Liver (tissue), 9 donors: ENCODE data around the gene OGFOD1. TPM values are rescaled to one million over a fixed set of nuclear protein-coding genes. Genes with fewer than 3 reads are reported as not detected.

Experiments used
- DNase-seq: peaks from one replicate; pipeline ENCODE4 v3.0.0-alpha.2; 2017; ENCODE audit warnings: low spot score
- H3K27ac ChIP-seq, 2 donors: one replicate each; pipeline ENCODE4 v1.7.0; 2013; ENCODE audit warnings: inconsistent platforms in 2 of 2, low read length in 2 of 2, control low read depth in 1 of 2, low read depth in 1 of 2, mild to moderate bottlenecking in 1 of 2
- H3K27me3 ChIP-seq, 4 donors: one replicate each; pipeline versions ENCODE4 v1.6.1 to v1.7.0; 2013; ENCODE audit warnings: low read length in 3 of 4, inconsistent platforms in 1 of 4, mild to moderate bottlenecking in 1 of 4, moderate library complexity in 1 of 4; ENCODE audit not compliant: control insufficient read depth in 4 of 4, insufficient read depth in 4 of 4
- H3K36me3 ChIP-seq, 4 donors: one replicate each; pipeline versions ENCODE4 v1.6.1 to v1.7.0; 2013; ENCODE audit warnings: low read length in 3 of 4, mild to moderate bottlenecking in 3 of 4, low read depth in 1 of 4, moderate library complexity in 1 of 4; ENCODE audit not compliant: control insufficient read depth in 4 of 4, insufficient read depth in 3 of 4
- H3K4me1 ChIP-seq, 4 donors: one replicate each; pipeline versions ENCODE4 v1.6.1 to v1.7.0; 2013; ENCODE audit warnings: low read length in 3 of 4, mild to moderate bottlenecking in 3 of 4, moderate library complexity in 1 of 4; ENCODE audit not compliant: control insufficient read depth in 4 of 4, insufficient read depth in 4 of 4
- H3K4me3 ChIP-seq, 3 donors: one replicate each; pipeline versions ENCODE4 v1.6.1 to v1.7.0; 2013; ENCODE audit warnings: low read length in 3 of 3, control low read depth in 1 of 3, low read depth in 1 of 3, mild to moderate bottlenecking in 1 of 3
- H3K9ac ChIP-seq, 2 donors: one replicate each; pipeline ENCODE4 v1.7.0; 2013; ENCODE audit warnings: low read length in 2 of 2, mild to moderate bottlenecking in 2 of 2, moderate library complexity in 2 of 2, control low read depth in 1 of 2, low read depth in 1 of 2
- H3K9me3 ChIP-seq, 4 donors: one replicate each; pipeline versions ENCODE4 v1.6.1 to v1.7.0; 2013; ENCODE audit warnings: low read length in 3 of 4; ENCODE audit not compliant: control insufficient read depth in 4 of 4
- ATF3 ChIP-seq: IDR thresholded peaks from 2 replicates; pipeline ENCODE4 v1.6.1; 2016; ENCODE audit warnings: antibody characterized with exemption
- FOXA2 ChIP-seq: IDR thresholded peaks from 2 replicates; pipeline ENCODE4 v1.6.1; 2016; ENCODE audit warnings: antibody characterized with exemption
- GABPA ChIP-seq, 2 donors: IDR thresholded peaks in 1 of 2; conservative IDR thresholded peaks in 1 of 2; 2 replicates each; pipeline ENCODE4 v1.6.1; 2016; ENCODE audit warnings: antibody characterized with exemption in 2 of 2, mild to moderate bottlenecking in 1 of 2, moderate library complexity in 1 of 2
- HNF4A ChIP-seq, 2 donors: conservative IDR thresholded peaks; 2 replicates each; pipeline ENCODE4 v1.6.1; 2016; ENCODE audit warnings: antibody characterized with exemption in 2 of 2, mild to moderate bottlenecking in 2 of 2
- HNF4G ChIP-seq: IDR thresholded peaks from 2 replicates; pipeline ENCODE4 v1.6.1; 2016; ENCODE audit warnings: antibody characterized with exemption
- JUND ChIP-seq, 2 donors: IDR thresholded peaks; 2 replicates each; pipeline ENCODE4 v1.6.1; 2016; ENCODE audit warnings: antibody characterized with exemption in 2 of 2
- NR2F2 ChIP-seq: IDR thresholded peaks from 2 replicates; pipeline ENCODE4 v1.6.1; 2016; ENCODE audit warnings: antibody characterized with exemption
- RXRA ChIP-seq, 2 donors: IDR thresholded peaks; 2 replicates each; pipeline ENCODE4 v1.6.1; 2017 to 2018; ENCODE audit warnings: antibody characterized with exemption in 2 of 2, mild to moderate bottlenecking in 1 of 2
- SP1 ChIP-seq: IDR thresholded peaks from 2 replicates; pipeline ENCODE4 v1.6.1; 2018; ENCODE audit warnings: antibody characterized with exemption, mild to moderate bottlenecking
- TAF1 ChIP-seq: conservative IDR thresholded peaks from 2 replicates; pipeline ENCODE4 v1.6.1; 2016; ENCODE audit warnings: antibody characterized with exemption, mild to moderate bottlenecking
- YY1 ChIP-seq: IDR thresholded peaks from 2 replicates; pipeline ENCODE4 v1.6.1; 2016; ENCODE audit warnings: antibody characterized with exemption, mild to moderate bottlenecking
- WGBS: extraction: QIAGEN DNeasy Blood & Tissue Kit; methylation state at CpG from one replicate; pipeline ENCODE4 v1.1.7; 2013; 5-methylcytosine and 5-hydroxymethylcytosine counted together
- polyA plus RNA-seq, 2 donors: library from polyadenylated mRNA; stranded (reverse) in 1 of 2; unstranded in 1 of 2; fragments of 200-250 nt in 1 of 2; fragments of >200 nt in 1 of 2; fragmentation: Nextera tagmentation in 1 of 2; extraction: Ambion mirVana in 1 of 2; gene quantifications; one replicate each; pipeline versions ENCODE4 v1.2.1 to v1.2.3, GENCODE V29; 2013 to 2015
- total RNA-seq, 2 donors: library from RNA; depleted of rRNA; stranded (reverse); fragments of >200 nt; gene quantifications; one replicate each; pipeline ENCODE4 v1.2.3, GENCODE V29; 2014
- TF ChIP-seq, protein P1 (sequence below): IDR thresholded peaks from 2 replicates; pipeline ENCODE4 v1.6.1; 2016; ENCODE audit warnings: antibody characterized with exemption
- TF ChIP-seq, protein P2 (sequence below): fragments of 150-350 bp; IDR thresholded peaks from 2 replicates; pipeline ENCODE4 v1.5.1; 2017; ENCODE audit warnings: improper control_type of control experiment, low read depth, low read length; ENCODE audit not compliant: missing input control
- TF ChIP-seq, protein P3 (sequence below): IDR thresholded peaks from 2 replicates; pipeline ENCODE4 v1.6.1; 2016; ENCODE audit warnings: antibody characterized with exemption, mild to moderate bottlenecking
- donor health status: healthy.
- donor health status: healthy.
- donor health status: healthy.
- donor health status: healthy.
- donor health status: healthy.

OGFOD1 gene
- total and polyA plus RNA-seq, 4 donors, result 15.5 to 40.2 (median 21.2) TPM

GRCh38 chr16:56482683-56483236 lies 31.4 kb downstream of the OGFOD1 start:
- Histone ChIP-seq H3K27me3 (no peaks in the 10 kb centered on the region), H3K36me3 (peaks cover 0 to 21% (median 14%) of the 10 kb centered on the region in 4 donors), H3K9ac (no peak overlapping the region), H3K4me3 (no peak overlapping the region), H3K4me1 (no peaks in the 10 kb centered on the region), H3K9me3 (no peaks in the 10 kb centered on the region), H3K27ac (no peak overlapping the region)
- 96% methylated on average over 5 of the region's 5 CpGs for WGBS
- TF ChIP-seq JUND (IDR thresholded peaks at IDR 0.05) (no peak), ATF3 (no peak), HNF4A (conservative IDR thresholded peaks at IDR 0.05) (no peak), YY1 (no peak), TAF1 (no peak), RXRA (IDR thresholded peaks at IDR 0.05) (no peak), NR2F2 (no peak), HNF4G (no peak), GABPA (IDR thresholded peaks at IDR 0.05 in 1 of 2, conservative IDR thresholded peaks at IDR 0.05 in 1 of 2) (no peak), FOXA2 (no peak)
- TF ChIP-seq, protein P1, sequence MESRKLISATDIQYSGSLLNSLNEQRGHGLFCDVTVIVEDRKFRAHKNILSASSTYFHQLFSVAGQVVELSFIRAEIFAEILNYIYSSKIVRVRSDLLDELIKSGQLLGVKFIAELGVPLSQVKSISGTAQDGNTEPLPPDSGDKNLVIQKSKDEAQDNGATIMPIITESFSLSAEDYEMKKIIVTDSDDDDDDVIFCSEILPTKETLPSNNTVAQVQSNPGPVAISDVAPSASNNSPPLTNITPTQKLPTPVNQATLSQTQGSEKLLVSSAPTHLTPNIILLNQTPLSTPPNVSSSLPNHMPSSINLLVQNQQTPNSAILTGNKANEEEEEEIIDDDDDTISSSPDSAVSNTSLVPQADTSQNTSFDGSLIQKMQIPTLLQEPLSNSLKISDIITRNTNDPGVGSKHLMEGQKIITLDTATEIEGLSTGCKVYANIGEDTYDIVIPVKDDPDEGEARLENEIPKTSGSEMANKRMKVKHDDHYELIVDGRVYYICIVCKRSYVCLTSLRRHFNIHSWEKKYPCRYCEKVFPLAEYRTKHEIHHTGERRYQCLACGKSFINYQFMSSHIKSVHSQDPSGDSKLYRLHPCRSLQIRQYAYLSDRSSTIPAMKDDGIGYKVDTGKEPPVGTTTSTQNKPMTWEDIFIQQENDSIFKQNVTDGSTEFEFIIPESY, result no peak
- TF ChIP-seq, protein P2, sequence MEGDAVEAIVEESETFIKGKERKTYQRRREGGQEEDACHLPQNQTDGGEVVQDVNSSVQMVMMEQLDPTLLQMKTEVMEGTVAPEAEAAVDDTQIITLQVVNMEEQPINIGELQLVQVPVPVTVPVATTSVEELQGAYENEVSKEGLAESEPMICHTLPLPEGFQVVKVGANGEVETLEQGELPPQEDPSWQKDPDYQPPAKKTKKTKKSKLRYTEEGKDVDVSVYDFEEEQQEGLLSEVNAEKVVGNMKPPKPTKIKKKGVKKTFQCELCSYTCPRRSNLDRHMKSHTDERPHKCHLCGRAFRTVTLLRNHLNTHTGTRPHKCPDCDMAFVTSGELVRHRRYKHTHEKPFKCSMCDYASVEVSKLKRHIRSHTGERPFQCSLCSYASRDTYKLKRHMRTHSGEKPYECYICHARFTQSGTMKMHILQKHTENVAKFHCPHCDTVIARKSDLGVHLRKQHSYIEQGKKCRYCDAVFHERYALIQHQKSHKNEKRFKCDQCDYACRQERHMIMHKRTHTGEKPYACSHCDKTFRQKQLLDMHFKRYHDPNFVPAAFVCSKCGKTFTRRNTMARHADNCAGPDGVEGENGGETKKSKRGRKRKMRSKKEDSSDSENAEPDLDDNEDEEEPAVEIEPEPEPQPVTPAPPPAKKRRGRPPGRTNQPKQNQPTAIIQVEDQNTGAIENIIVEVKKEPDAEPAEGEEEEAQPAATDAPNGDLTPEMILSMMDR, result no peak
- DNase-seq, result no peak

- Histone ChIP-seq H3K27ac (no peak overlapping the region), H3K9ac (no peak overlapping the region), H3K36me3 (peaks cover 0 to 21% (median 14%) of the 10 kb centered on the region in 4 donors), H3K4me3 (no peak overlapping the region), H3K4me1 (no peaks in the 10 kb centered on the region), H3K27me3 (no peaks in the 10 kb centered on the region), H3K9me3 (no peaks in the 10 kb centered on the region)
- TF ChIP-seq SP1 (no peak), FOXA2 (no peak), YY1 (no peak)
- TF ChIP-seq, protein P3, sequence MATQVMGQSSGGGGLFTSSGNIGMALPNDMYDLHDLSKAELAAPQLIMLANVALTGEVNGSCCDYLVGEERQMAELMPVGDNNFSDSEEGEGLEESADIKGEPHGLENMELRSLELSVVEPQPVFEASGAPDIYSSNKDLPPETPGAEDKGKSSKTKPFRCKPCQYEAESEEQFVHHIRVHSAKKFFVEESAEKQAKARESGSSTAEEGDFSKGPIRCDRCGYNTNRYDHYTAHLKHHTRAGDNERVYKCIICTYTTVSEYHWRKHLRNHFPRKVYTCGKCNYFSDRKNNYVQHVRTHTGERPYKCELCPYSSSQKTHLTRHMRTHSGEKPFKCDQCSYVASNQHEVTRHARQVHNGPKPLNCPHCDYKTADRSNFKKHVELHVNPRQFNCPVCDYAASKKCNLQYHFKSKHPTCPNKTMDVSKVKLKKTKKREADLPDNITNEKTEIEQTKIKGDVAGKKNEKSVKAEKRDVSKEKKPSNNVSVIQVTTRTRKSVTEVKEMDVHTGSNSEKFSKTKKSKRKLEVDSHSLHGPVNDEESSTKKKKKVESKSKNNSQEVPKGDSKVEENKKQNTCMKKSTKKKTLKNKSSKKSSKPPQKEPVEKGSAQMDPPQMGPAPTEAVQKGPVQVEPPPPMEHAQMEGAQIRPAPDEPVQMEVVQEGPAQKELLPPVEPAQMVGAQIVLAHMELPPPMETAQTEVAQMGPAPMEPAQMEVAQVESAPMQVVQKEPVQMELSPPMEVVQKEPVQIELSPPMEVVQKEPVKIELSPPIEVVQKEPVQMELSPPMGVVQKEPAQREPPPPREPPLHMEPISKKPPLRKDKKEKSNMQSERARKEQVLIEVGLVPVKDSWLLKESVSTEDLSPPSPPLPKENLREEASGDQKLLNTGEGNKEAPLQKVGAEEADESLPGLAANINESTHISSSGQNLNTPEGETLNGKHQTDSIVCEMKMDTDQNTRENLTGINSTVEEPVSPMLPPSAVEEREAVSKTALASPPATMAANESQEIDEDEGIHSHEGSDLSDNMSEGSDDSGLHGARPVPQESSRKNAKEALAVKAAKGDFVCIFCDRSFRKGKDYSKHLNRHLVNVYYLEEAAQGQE, result no peak
- no peak for DNase-seq
These were observed 32.0 kb downstream of the OGFOD1 start for GRCh38 chr16:56483394-56483793.
